Upper lobe of right lung (tissue), 1 donor: ENCODE results near the gene SERPINB7. TPM values are rescaled to one million over a fixed set of nuclear protein-coding genes. Genes with fewer than 3 reads are reported as not detected.

Experiments
- ATAC-seq: fragments of 200-7000 bp; cut with Tn5 transposase; one replicate; pipeline ENCODE4 v1.9.1; 2020; ENCODE audit warnings: mild to moderate bottlenecking, moderate library complexity
- DNase-seq: peaks from one replicate; pipeline ENCODE4 v3.0.0-alpha.2; 2020
- H3K27ac ChIP-seq: fragments of 200-600 bp; one replicate; pipeline ENCODE4 v1.8.0; 2022
- H3K27me3 ChIP-seq: fragments of 200-600 bp; one replicate; pipeline ENCODE4 v1.8.0; 2022; ENCODE audit warnings: mild to moderate bottlenecking
- H3K36me3 ChIP-seq: fragments of 200-600 bp; one replicate; pipeline ENCODE4 v1.8.0; 2022
- H3K4me1 ChIP-seq: fragments of 200-600 bp; one replicate; pipeline ENCODE4 v1.8.0; 2022
- H3K4me3 ChIP-seq: fragments of 200-600 bp; one replicate; pipeline ENCODE4 v1.8.0; 2022; ENCODE audit warnings: mild to moderate bottlenecking
- H3K9me3 ChIP-seq: fragments of 200-600 bp; one replicate; pipeline ENCODE4 v1.8.0; 2022
- CTCF ChIP-seq: fragments of 200-600 bp; IDR thresholded peaks from one replicate; pipeline ENCODE4 v1.8.0; 2022; ENCODE audit warnings: antibody characterized with exemption
- intact Hi-C: fragments of 100-400 bp; cut with DNase I; formaldehyde crosslinking; loops from one replicate; pipeline ENCODE4 v1.11.0; 2022
- long read RNA-seq: library from polyadenylated mRNA; unstranded; transcript quantifications from one replicate; pipeline ENCODE4 v2.0.0, GENCODE V29; 2021
- total RNA-seq: library from RNA; stranded (reverse); fragmentation: NEBNext Ultra II Directional; extraction: Animal tissue kit (Norgen Biotek cat#: 25700); gene quantifications from one replicate; pipeline ENCODE4 v1.2.1, GENCODE V29; 2021
- donor health status: DM: no; HTN: yes; CAD: no; lungs with severe emphysema.

The SERPINB7 gene, protein sequence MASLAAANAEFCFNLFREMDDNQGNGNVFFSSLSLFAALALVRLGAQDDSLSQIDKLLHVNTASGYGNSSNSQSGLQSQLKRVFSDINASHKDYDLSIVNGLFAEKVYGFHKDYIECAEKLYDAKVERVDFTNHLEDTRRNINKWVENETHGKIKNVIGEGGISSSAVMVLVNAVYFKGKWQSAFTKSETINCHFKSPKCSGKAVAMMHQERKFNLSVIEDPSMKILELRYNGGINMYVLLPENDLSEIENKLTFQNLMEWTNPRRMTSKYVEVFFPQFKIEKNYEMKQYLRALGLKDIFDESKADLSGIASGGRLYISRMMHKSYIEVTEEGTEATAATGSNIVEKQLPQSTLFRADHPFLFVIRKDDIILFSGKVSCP
- total RNA-seq, result 0.29 TPM
- long read RNA-seq, result 0 reads

DNA sequence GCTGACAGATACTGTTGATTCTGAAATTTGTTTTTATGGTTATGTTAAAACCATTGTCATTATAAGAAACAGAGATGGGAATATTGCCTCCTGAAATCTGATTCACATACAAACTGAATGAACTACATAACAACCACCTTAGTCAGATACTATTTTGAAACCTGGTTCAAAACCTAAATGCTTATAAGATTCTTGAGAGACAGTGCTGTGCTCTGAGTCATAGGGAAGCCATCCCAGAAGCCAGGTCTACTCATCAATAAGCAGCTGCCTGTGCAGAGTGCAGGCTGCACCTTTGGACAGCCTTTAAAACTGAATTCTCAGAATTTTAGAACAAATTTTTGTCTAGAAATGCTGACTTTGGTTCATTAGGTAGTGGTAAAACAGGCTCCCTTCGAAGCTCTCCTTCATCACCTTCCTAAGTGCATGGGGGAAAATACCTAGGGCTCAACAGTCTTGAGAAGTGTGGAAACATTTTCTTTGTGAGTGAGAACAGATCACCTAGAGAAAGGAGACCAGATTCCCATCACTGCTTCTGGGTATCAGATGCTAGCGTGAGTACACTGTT, at the start of gene SERPINB7:
TSS of gene SERPINB7 (plus strand) at position 253 of the 565 bp plus-strand sequence. CDS start 6,955 bp downstream, outside the sequence.
- no peak for ATAC-seq
- no peak for DNase-seq
- Histone ChIP-seq H3K36me3 (no peaks in the 10 kb centered on the region), H3K4me3 (no peak within 1 kb of the TSS), H3K27me3 (no peaks in the 10 kb centered on the region), H3K4me1 (no peaks in the 10 kb centered on the region), H3K9me3 (no peaks in the 10 kb centered on the region), H3K27ac (no peak within 1 kb of the TSS)
- intact Hi-C loops, result no loop called here
- no peak for TF ChIP-seq CTCF

DNA sequence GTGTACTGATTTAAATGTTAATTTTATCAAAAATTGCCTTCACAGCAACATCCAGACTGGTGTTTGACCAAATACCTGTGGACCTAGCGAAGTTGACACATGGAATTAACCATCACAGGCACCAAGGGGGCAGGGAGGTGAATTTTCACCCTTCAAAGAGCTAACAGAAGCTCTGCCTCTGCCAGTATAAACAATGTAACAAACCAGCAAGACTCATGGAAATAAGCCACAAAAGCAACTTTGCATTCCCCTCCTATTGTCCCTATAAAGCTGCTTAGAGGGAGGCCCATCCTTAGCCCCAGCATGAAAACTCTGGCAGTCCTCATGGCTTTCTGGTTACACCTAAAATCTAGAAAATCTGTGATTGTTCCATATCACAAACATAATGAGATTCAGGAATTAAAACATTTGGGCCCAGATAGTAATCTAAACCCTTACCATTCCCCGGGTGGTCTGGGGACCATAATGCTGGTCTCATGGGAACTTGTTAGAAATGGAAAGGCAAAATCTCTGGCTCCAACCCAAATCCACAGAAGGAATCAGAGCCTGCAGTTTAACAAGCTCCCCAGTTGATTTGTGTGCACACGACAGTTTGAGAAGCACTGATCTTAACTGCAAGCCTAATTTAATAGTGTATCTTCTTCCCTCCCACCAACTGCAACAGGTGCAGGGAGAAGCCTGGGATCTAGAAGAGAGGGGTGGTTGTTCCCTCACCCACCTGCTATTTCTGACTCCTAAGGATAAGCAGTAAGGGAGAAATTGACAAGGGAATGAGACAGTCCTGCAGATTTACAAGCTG, 49.3 kb upstream of the SERPINB7 start:
- ATAC-seq, result no peak
- intact Hi-C loops, result no loop called here

GRCh38 chr18:63730773-63731172, 44.4 kb upstream of the SERPINB7 start:
- Histone ChIP-seq H3K4me3 (no peak overlapping the region), H3K27ac (no peak overlapping the region), H3K9me3 (no peaks in the 10 kb centered on the region), H3K27me3 (no peaks in the 10 kb centered on the region), H3K36me3 (no peaks in the 10 kb centered on the region), H3K4me1 (no peaks in the 10 kb centered on the region)
- ATAC-seq (peak; percentile 28), DNase-seq (no peak)
- no peak for TF ChIP-seq CTCF
- intact Hi-C loops, result no loop called here

More for the DNA sequence above, 49.3 kb upstream of the SERPINB7 start:
- Histone ChIP-seq H3K27ac (no peak overlapping the region), H3K4me3 (no peak overlapping the region), H3K27me3 (no peaks in the 10 kb centered on the region), H3K9me3 (no peaks in the 10 kb centered on the region), H3K36me3 (no peaks in the 10 kb centered on the region), H3K4me1 (no peaks in the 10 kb centered on the region)
- no peak for TF ChIP-seq CTCF
- no peak for DNase-seq

DNA sequence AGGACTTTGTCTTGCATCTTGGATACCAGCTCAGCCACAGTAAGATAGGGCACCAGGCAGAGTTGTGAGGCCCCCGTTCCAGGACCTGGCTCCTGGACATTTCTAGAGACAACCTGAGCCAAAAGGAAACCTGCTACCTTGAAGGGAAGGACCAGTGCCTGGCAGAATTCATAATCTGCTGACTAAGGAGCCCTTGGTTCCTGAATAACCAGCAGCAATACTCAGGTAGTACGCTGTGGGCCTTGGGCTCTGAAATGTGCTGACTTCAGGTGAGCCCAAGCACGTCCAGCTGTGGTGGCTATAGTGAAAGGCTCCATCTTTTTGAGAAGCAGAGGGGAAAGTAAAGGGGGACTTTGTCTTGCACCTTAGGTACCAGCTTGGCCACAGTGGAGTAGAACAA, 44.0 kb upstream of the SERPINB7 start:
- intact Hi-C loops, result no loop called here
- Histone ChIP-seq H3K27me3 (no peaks in the 10 kb centered on the region), H3K27ac (no peak overlapping the region), H3K36me3 (no peaks in the 10 kb centered on the region), H3K9me3 (no peaks in the 10 kb centered on the region), H3K4me1 (no peaks in the 10 kb centered on the region), H3K4me3 (no peak overlapping the region)
- TF ChIP-seq CTCF, result no peak
- no peak for DNase-seq
- ATAC-seq, result no peak

DNA sequence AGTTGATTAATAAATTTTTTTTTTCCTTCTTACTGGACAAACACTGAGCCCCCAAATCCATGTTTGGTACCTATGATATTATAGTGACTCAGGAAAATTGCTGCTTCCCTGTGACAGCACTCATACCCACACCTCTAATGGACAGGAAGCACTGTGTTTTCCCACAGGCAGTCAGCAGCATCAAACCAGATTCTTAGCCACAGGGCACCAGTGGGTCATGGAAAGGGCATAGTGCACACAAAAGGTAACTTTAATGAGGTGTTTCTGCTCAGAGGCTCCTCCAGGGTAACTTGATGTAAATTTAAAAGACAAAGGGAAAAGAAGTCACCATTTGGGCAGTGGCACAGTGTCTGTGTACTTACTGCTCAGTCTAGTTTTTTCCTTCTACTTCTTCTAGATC, 38.3 kb upstream of the SERPINB7 start:
- TF ChIP-seq CTCF, result no peak

More for the DNA sequence above, 38.3 kb upstream of the SERPINB7 start:
- H3K4me3 ChIP-seq, result no peak overlapping the region
- ATAC-seq (no peak), DNase-seq (no peak)
- H3K4me1 ChIP-seq, result no peaks in the 10 kb centered on the region
- H3K9me3 ChIP-seq, result no peaks in the 10 kb centered on the region
- no peaks in the 10 kb centered on the region for H3K27me3 ChIP-seq
- no peak overlapping the region for H3K27ac ChIP-seq
- intact Hi-C loops, result no loop called here
- no peaks in the 10 kb centered on the region for H3K36me3 ChIP-seq
